Stimulated activated CD8-positive, alpha-beta memory T cell treated with anti-CD3 and anti-CD28 coated beads, Interleukin-4, amount 100 ng/mL, for 4 hours (primary cell): ENCODE results near the gene PUDP.

ENCODE experiments used
- DNase-seq, 2 donors: peaks; one replicate each; pipeline ENCODE4 v3.0.0-alpha.2; 2020; ENCODE audit warnings: low read depth in 2 of 2, low spot score in 1 of 2

PUDP gene

GRCh38 chrX:7074908-7075204 lies 73.1 kb downstream of the PUDP start:
- no peak for DNase-seq

DNA sequence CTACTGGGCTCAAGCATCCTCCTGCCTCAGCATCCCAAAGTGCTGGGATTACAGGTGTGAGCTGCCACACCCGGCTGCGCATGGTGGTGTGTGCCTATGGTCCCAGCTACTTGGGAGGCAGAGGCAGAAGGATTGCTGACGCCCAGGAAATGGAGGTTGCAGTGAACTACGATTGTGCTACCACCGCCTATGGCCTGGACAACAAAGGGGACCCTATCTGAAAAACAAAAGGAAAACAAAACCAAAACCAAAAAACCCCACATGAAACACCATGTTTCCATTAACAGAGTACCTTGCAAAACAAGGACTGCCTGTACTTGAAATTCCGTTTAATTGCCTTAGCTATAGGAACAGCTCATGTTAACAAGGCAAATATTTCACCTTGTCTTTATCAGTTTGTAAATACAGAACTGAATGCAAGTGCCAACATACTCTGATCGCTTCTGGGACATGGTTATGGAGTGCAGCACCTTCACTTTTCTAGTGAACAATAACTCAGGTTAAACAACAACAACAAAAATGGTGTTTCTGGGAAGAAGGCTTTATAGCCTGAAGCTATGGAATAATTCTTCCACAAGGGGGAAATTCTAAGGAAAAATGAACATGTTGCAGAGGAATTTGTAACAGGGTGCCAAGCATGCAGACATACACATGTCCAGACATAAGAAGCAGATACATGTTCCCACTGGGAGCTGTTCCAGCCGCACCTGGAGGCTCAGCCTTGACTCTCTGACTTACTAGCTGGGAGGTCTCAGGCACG lies 73.6 kb downstream of the PUDP start:
- no peak for DNase-seq

- no peak for DNase-seq
These were observed 74.6 kb downstream of the PUDP start for GRCh38 chrX:7073336-7073735.

DNA sequence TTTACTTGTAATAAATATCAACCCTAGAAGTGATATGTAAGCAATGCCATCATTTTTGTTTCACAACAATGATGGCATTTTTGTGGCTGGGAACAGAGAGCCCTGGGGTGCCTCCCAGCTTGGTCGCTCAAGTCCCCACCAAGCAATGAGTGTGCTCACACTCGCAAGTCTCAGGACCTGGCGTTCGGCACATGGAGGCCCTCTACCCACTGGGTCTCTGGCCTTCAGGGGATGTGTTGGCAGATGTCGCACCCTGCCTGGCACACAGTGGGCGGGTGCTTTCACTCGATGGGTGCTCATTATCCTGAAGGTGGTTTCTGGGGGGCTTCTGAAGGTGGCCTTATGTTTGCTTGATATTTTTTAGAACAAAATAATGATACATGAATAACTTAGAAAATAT lies 75.1 kb downstream of the PUDP start:
- no peak for DNase-seq

- DNase-seq = no peak
These were observed 76.6 kb downstream of the PUDP start for GRCh38 chrX:7071390-7071789.

GRCh38 chrX:7069556-7069955 lies 78.4 kb downstream of the PUDP start:
- DNase-seq = no peak

- no peak for DNase-seq
These were observed 79.0 kb downstream of the PUDP start for GRCh38 chrX:7068939-7069367.

- no peak for DNase-seq
These were observed 80.7 kb downstream of the PUDP start for GRCh38 chrX:7067256-7067655.

DNA sequence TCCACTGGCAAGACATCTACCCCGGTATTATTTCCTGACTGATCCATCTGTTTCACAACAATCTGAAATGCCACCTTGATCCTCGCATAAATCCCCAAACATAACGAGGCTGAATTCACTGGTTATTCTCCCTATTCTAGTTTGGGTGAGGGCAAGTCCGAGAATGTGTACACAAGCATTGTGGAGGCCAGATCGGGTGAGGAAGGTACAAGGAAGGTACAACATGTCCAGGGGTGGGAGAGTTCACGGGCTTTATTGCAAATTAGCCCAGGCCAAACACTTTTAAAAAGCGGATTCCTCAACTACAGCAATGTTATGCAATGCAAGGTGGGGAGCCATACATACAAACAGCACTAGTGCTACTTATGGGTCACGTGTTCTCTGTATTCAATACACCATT lies 82.5 kb downstream of the PUDP start:
- no peak for DNase-seq

GRCh38 chrX:7062903-7063302 lies 85.0 kb downstream of the PUDP start:
- no peak for DNase-seq

GRCh38 chrX:7062276-7062675 lies 85.7 kb downstream of the PUDP start:
- DNase-seq = no peak

- DNase-seq = no peak
These were observed 86.5 kb downstream of the PUDP start for GRCh38 chrX:7061429-7061828.

DNA sequence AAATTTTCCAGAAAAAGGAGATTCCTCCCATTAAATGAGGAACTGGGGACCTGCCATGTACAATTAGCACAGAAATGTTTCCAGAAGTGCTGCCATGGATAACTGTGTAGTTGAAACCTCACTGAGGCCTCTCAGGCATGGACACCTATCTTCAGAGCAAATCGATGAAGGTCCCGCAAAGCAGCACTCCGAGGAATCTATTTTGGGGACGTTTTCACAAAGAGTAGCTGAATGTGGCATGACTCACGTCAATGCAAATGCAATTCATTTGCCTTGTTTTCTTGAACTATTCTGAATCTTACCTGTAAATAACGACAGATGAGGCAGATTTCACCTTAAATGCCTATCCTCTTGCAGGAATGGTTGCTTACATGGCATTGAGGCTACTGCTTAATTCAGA lies 87.5 kb downstream of the PUDP start:
- no peak for DNase-seq

DNA sequence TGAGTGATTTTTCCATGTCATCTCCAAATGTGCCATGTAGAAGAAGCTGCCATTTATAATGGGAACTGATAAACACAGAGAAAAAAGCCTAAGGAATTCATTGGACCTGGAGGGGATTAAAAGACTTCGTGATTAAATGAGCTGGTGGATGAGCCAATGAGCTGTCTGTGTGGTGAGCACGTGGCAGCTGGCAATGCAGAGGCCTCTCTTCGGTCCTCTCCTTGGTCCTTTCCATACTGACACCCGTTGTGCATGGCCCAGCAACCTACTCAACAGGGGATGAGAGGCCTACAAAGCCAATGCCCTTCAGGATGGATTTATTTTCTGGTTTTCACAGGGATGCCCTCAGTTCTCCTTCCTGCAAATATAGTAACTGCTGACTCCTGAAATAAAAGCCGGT lies 88.1 kb downstream of the PUDP start:
- no peak for DNase-seq

DNA sequence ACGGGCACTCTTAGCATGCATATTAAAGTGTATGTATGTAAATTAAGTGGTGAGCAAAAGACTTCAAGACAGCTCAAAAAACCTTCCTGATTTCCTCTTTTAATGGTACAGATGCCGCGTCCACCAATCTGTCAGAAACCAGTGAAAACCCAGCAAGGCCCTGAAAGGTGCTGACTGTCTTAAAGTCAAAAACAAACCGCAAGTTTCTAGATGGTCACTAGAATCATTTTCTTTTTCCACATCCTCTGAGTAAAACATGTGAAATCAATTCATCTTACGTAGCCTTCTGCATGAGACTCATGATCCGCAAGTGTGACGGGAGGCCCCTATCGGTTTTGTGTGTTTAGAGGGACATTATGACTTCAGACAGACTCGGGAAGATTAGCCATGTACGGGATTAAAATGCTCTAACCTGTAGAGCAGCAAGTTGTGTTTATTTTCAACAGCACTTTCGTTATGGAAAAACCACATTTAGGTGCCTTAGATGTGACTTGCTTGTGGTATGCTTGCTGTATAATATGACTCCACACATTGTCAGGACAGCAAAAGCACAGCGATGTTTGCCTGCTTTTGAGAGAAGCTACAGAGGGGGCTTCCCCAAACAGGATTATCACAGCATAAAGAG lies 88.6 kb downstream of the PUDP start:
- no peak for DNase-seq

GRCh38 chrX:7055386-7056137 lies 92.4 kb downstream of the PUDP start:
- no peak for DNase-seq

- no peak for DNase-seq
These were observed 93.4 kb downstream of the PUDP start for GRCh38 chrX:7054219-7055216.

GRCh38 chrX:7052541-7052940 lies 95.4 kb downstream of the PUDP start:
- no peak for DNase-seq

DNA sequence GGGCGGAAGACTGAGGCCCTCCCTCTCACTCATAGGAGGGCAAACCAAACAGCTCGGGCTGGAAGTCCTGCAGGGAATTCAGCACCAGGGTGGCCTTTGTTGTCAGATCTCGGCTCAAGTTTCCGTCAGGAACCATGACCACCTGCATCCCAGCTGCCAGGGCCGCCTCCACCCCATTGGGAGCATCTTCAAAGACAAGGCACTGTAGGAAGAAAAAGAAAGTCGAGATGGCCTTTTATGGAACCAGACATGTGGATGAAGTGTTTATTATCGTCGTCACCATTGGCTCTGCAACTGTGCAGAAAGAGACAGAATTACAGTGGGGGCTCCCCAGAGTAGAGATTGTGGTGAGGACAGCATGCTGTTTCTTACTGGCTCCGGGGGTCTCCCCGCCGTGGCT lies 97.7 kb downstream of the PUDP start:
- DNase-seq = no peak

- no peak for DNase-seq
These were observed 100.0 kb downstream of the PUDP start for GRCh38 chrX:7047951-7048350.

DNA sequence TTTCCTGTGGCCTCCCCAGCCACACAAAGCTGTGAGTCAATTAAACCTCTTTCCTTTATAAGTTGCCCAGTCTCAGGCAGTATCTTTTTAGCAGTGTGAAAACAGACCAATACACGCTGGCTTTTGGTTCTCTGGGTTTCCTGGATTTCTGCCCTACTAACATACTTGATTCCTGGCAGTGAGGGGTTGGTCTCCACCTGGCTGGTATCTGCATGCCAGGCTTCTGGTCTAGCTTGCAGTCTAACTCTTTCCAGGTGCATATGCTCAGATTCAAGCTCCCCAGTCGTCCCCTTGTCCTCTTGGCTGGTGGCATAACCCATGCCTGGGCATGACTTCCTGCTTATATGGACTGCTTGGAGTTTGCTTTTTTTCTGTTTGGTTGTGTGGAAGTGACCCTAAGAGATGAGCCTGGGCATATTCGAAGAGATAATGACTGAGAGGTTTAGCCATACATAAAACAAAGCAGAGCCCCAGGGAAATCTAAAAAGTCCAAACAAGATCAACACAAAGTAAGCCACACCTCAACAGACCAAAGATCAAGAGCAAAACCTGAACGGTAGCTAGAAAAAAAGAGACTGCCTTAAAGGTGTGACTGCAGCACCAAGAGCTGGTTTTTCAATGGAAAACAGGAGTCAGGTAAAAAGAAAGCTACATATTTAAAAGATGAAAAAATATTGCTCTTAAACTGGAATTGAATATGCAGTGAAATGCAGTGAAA lies 102.6 kb downstream of the PUDP start:
- no peak for DNase-seq
